RWPE2 (cell line): ENCODE data around the gene SEC14L5.

Experiments used
- ATAC-seq: fragments of 200-7000 bp; cut with Tn5 transposase; 3 replicates; pipeline ENCODE4 v1.9.1; 2021; ENCODE audit warnings: low read depth
- DNase-seq: peaks from one replicate; pipeline ENCODE4 v3.0.0-alpha.2; 2020; ENCODE audit warnings: low spot score
- H3K27ac ChIP-seq: fragments of 450-650 bp; 2 replicates; pipeline ENCODE4 v1.5.1; 2017; ENCODE audit warnings: mild to moderate bottlenecking; ENCODE audit not compliant: poor library complexity, severe bottlenecking
- H3K27me3 ChIP-seq: fragments of 250-450 bp; sonication (Bioruptor Pico); 2 replicates; pipeline ENCODE4 v1.5.1; 2021; ENCODE audit warnings: mild to moderate bottlenecking, moderate library complexity; ENCODE audit not compliant: insufficient read depth, poor library complexity, severe bottlenecking
- H3K36me3 ChIP-seq: fragments of 250-450 bp; sonication (Bioruptor Pico); 2 replicates; pipeline ENCODE4 v1.5.1; 2020; ENCODE audit warnings: low read depth, mild to moderate bottlenecking, moderate library complexity
- H3K4me1 ChIP-seq: fragments of 250-450 bp; sonication (Bioruptor Pico); 2 replicates; pipeline ENCODE4 v1.5.1; 2021; ENCODE audit warnings: mild to moderate bottlenecking, moderate library complexity; ENCODE audit not compliant: insufficient read depth, poor library complexity, severe bottlenecking
- H3K4me3 ChIP-seq: fragments of 250-450 bp; sonication (Bioruptor Pico); 2 replicates; pipeline ENCODE4 v1.5.1; 2021; ENCODE audit warnings: mild to moderate bottlenecking, moderate library complexity; ENCODE audit not compliant: severe bottlenecking
- H3K9me3 ChIP-seq: fragments of 250-450 bp; sonication (Bioruptor Pico); 2 replicates; pipeline ENCODE4 v1.5.1; 2021; ENCODE audit warnings: mild to moderate bottlenecking, moderate library complexity; ENCODE audit not compliant: severe bottlenecking
- TF ChIP-seq, protein P1 (sequence below): fragments of 450-650 bp; IDR thresholded peaks from one replicate; pipeline ENCODE4 v1.5.1; 2017; ENCODE audit warnings: mild to moderate bottlenecking, moderate library complexity; ENCODE audit not compliant: poor library complexity, severe bottlenecking

SEC14L5 gene

DNA sequence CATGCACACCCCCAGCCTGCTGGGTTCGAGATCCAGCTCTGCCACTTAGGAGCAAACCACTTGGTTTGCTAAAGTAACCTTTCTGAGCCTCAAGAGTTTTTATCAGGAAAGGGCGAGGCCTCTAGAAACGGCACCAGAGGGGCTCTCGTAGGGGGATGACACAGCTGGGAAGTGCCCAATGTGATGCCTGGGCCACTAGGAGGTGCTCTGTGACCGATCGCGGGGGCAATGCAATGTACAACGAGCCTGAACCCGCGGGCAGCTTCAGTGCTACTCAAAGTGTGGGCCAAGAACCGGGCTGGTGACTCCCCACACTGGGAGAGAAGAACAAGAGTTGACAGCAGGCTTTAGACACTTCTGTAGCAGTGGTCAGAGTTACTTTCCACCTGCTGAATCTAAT lies 98.2 kb downstream of the SEC14L5 start:
- no peak overlapping the region for H3K4me3 ChIP-seq

DNA sequence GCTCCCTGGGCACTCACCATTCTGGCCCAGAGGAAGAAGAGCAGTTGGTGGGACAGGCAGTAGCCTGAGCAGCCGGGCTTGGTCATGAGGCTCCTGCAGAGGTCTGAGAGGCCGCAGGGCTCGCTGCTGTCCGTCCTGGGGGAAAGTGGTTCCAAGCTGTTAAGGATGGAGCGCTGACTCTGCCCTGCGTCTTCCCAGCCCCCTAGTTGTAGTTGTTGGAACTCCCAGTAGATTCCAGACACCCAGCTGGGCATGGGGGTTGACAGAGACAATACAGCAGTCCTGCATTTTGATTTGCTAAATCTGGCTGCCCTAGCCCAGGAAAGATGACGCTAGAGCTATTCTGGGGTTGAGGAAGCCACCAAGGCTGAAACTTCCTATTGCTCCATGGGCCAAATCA lies 100.3 kb downstream of the SEC14L5 start:
- TF ChIP-seq, protein P1, sequence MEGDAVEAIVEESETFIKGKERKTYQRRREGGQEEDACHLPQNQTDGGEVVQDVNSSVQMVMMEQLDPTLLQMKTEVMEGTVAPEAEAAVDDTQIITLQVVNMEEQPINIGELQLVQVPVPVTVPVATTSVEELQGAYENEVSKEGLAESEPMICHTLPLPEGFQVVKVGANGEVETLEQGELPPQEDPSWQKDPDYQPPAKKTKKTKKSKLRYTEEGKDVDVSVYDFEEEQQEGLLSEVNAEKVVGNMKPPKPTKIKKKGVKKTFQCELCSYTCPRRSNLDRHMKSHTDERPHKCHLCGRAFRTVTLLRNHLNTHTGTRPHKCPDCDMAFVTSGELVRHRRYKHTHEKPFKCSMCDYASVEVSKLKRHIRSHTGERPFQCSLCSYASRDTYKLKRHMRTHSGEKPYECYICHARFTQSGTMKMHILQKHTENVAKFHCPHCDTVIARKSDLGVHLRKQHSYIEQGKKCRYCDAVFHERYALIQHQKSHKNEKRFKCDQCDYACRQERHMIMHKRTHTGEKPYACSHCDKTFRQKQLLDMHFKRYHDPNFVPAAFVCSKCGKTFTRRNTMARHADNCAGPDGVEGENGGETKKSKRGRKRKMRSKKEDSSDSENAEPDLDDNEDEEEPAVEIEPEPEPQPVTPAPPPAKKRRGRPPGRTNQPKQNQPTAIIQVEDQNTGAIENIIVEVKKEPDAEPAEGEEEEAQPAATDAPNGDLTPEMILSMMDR: no peak
- DNase-seq (no peak), ATAC-seq (peak; percentile 44; the same call in 1 of the 3 replicates)
- no peak overlapping the region for H3K27ac ChIP-seq
- H3K27me3 ChIP-seq: no peaks in the 10 kb centered on the region
- H3K4me1 ChIP-seq: no peaks in the 10 kb centered on the region
- H3K4me3 ChIP-seq: no peak overlapping the region
- no peaks in the 10 kb centered on the region for H3K9me3 ChIP-seq
- no peaks in the 10 kb centered on the region for H3K36me3 ChIP-seq

More for the DNA sequence above, 98.2 kb downstream of the SEC14L5 start:
- DNase-seq (no peak), ATAC-seq (no peak)
- no peak overlapping the region for H3K27ac ChIP-seq
- no peaks in the 10 kb centered on the region for H3K36me3 ChIP-seq
- H3K27me3 ChIP-seq: no peaks in the 10 kb centered on the region
- TF ChIP-seq, protein P1: no peak
- H3K4me1 ChIP-seq: no peaks in the 10 kb centered on the region
- no peaks in the 10 kb centered on the region for H3K9me3 ChIP-seq

DNA sequence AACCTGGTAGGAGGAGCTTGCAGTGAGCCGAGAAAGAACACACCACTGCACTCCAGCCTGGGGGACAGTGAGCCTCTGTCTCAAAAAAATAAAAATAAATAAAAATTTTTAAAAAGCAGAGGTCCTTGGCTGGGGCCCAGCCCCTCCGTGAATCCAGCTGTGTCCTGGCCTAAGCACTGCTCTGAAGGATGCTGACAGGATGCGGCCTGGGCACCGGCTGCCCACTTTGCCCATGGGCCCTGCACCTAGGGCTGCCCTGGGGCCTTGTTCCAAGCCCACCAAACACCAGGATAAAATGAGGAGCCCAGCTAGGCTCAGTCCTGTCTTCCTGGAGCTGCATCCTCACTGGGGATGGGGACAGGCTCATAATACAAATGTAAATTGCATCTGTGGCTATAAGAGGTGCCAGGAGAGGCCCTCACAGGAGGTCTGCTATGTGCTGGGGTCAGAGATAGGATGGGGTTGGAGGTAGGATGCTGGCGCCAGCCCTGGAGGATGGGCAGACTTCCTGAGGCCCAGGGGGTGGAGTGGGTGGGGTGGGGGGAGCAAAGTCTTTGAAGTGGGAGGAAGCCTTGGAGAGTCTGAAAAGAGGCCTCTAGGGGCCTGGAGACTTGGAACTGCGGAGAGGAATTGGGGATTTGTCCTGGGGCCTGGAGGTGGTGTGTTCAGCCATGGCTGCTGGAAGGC lies 101.4 kb downstream of the SEC14L5 start:
- no peaks in the 10 kb centered on the region for H3K4me1 ChIP-seq
- TF ChIP-seq, protein P1: no peak

DNA sequence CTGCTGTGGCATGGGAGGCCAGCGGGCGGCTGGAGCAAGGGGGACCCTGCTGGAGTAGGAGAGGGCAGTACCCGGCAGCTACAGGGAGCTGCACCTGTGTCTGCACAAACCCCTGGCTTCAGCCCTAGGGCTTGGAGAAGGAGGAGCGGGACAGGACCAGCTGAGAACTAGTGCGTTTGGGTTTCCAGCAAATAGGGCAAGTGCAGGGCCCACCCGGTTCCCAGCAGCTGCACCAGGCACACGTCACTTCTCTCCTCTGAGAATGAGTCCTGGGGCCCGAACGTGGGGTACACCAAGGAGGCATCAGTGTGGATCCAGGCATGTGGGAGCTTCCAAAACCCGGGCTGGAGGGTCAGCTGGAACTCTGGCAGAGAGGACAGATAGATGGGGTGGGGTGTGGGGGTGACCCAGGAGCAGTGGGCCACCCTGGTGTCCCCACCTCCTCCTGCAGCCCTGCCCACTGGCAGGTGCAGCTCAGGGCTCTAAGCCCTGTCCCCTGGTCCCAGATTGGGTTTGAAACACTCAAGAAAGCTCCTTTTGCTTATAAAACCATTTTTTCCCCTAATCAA lies 102.0 kb downstream of the SEC14L5 start:
- H3K27me3 ChIP-seq: no peaks in the 10 kb centered on the region
- TF ChIP-seq, protein P1: no peak
- no peak overlapping the region for H3K4me3 ChIP-seq
- H3K36me3 ChIP-seq: no peaks in the 10 kb centered on the region
- DNase-seq (peak; percentile 13), ATAC-seq (no peak)
- no peak overlapping the region for H3K27ac ChIP-seq
- H3K9me3 ChIP-seq: no peaks in the 10 kb centered on the region
- no peaks in the 10 kb centered on the region for H3K4me1 ChIP-seq

More for the DNA sequence above, 101.4 kb downstream of the SEC14L5 start:
- no peak overlapping the region for H3K27ac ChIP-seq
- H3K27me3 ChIP-seq: no peaks in the 10 kb centered on the region
- ATAC-seq (no peak), DNase-seq (no peak)
- no peaks in the 10 kb centered on the region for H3K9me3 ChIP-seq
- no peak overlapping the region for H3K4me3 ChIP-seq
- no peaks in the 10 kb centered on the region for H3K36me3 ChIP-seq

DNA sequence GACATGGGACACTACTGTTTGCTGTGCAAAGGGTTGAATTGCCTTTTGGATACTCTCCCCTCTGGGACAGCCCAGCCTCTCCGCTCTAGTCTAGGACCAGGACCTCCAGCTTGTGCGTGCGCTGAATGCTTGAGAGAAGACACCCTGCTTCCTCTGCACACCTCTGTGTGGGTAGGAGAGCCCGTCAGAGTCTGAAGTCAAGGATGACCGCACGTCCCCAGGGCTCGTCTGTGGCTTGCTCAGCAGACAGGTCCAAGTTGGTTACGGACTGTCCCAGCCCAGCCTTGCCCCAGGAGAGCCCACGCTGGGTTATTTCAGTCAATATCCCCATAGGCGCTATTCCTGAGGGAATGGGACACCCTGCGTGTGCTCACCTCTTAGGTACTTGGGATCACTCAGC lies 103.9 kb downstream of the SEC14L5 start:
- DNase-seq (peak; percentile 18), ATAC-seq (no peak)
- no peaks in the 10 kb centered on the region for H3K4me1 ChIP-seq
- no peak overlapping the region for H3K27ac ChIP-seq
- H3K9me3 ChIP-seq: no peaks in the 10 kb centered on the region
- TF ChIP-seq, protein P1: no peak
- no peaks in the 10 kb centered on the region for H3K27me3 ChIP-seq
- no peaks in the 10 kb centered on the region for H3K36me3 ChIP-seq
- H3K4me3 ChIP-seq: no peak overlapping the region
